ENCODE results near the gene PER3. TPM values are rescaled to one million over a fixed set of nuclear protein-coding genes. Genes with fewer than 3 reads are reported as not detected.

PER3 gene
- total and polyA plus RNA-seq, 3 donors from 2014 or later = 15.4 to 40.8 (median 32.7) TPM

DNA sequence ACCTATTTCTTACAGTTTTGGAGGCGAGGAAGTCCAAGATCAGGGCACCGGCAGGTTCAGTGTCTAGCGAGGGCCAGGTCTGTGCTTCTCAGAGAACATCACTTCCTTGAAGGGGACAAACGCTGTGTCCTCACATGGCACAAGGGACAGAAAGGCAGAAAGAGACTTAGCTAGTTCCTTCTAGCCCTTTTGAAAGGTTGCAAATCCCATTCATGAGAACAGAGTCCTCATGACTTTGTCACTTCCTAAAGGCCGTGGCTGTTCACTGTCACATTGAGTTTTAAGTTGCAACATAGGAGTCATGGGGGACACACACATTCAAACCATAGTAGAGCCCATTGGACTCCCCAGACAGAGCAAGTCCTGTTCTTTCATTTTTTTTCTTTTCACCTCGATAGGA, 27.4 kb downstream of the PER3 start:
- no peaks in the 10 kb centered on the region for H3K9me3 ChIP-seq
- no peaks in the 10 kb centered on the region for H3K27me3 ChIP-seq
- no peaks in the 10 kb centered on the region for H3K36me3 ChIP-seq (ENCODE audit: low read depth, missing control alignments)
- no peaks in the 10 kb centered on the region for H3K4me1 ChIP-seq
- intact Hi-C loops (cut with DNase I; ENCODE audit: low total_unique reads) = no loop called here
- H3K27ac ChIP-seq = no peak overlapping the region
- H3K4me3 ChIP-seq = no peak overlapping the region
- no peak for TF ChIP-seq POLR2A (IDR thresholded peaks at IDR 0.05)
- 93 to 97% methylated on average over 6 of the region's 6 CpGs for WGBS, 2 donors
- DNase-seq = no peak

DNA sequence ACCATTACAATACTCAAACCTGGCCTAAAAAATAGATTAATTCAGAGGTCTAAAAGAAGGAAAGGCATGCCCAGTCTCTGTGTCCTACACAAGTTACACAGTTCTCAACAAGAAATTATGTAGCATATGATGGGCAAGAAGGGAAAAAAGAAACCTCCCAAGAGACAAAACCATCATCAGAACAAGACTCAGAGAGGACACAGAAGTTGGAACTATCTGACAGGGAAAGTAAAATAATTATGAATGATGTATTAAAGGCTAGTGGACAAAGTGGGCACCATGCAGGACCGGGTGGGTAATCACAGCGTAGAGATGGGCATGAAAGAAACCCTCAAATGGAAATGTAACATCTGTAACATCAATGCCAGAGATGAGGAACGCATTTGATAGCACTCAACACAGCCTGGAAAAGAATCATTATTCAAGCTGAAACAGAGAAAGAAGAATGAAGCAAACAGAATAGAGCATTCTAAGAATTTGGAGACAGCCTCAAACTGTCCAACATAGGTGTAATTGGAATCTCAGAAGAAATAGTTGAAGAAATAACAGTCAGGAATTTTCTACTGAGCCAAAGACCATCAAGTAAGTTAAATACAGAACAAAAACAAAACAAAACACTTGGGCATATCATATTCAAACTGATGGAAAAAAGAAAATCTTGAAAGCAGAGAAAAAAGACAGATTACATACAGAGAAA, 29.7 kb downstream of the PER3 start:
- H3K36me3 ChIP-seq (ENCODE audit: low read depth, missing control alignments) = no peaks in the 10 kb centered on the region
- H3K4me1 ChIP-seq = no peaks in the 10 kb centered on the region
- H3K27me3 ChIP-seq = no peaks in the 10 kb centered on the region
- TF ChIP-seq, protein P1, sequence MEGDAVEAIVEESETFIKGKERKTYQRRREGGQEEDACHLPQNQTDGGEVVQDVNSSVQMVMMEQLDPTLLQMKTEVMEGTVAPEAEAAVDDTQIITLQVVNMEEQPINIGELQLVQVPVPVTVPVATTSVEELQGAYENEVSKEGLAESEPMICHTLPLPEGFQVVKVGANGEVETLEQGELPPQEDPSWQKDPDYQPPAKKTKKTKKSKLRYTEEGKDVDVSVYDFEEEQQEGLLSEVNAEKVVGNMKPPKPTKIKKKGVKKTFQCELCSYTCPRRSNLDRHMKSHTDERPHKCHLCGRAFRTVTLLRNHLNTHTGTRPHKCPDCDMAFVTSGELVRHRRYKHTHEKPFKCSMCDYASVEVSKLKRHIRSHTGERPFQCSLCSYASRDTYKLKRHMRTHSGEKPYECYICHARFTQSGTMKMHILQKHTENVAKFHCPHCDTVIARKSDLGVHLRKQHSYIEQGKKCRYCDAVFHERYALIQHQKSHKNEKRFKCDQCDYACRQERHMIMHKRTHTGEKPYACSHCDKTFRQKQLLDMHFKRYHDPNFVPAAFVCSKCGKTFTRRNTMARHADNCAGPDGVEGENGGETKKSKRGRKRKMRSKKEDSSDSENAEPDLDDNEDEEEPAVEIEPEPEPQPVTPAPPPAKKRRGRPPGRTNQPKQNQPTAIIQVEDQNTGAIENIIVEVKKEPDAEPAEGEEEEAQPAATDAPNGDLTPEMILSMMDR (IDR thresholded peaks at IDR 0.05) = no peak
- H3K9me3 ChIP-seq = no peaks in the 10 kb centered on the region
- DNase-seq = no peak
- 97 to 98% methylated on average over 3 of the region's 3 CpGs for WGBS, 2 donors
- H3K27ac ChIP-seq = no peak overlapping the region
- H3K4me3 ChIP-seq = no peak overlapping the region
- intact Hi-C loops (cut with DNase I; ENCODE audit: low total_unique reads) = no loop called here

DNA sequence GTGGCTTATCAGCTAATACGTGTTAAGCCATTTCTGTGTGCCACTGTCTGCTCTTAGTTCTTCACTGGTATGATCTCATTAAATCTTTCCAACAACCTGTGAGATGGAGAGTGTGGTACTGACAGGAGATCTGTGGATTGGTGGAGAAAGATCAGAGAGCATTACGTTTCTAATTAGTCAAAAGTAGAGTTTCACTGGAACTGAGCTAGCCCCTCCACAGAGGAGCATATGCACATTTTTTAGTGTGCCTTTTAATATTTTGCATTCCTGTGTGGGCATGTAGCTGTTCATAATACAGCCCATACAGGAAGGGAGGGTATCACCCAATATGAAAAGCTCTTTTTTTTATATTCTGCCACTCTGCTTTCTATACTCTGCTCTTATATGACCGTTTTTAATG, 37.2 kb downstream of the PER3 start:
- H3K36me3 ChIP-seq (ENCODE audit: low read depth, missing control alignments) = no peaks in the 10 kb centered on the region

DNA sequence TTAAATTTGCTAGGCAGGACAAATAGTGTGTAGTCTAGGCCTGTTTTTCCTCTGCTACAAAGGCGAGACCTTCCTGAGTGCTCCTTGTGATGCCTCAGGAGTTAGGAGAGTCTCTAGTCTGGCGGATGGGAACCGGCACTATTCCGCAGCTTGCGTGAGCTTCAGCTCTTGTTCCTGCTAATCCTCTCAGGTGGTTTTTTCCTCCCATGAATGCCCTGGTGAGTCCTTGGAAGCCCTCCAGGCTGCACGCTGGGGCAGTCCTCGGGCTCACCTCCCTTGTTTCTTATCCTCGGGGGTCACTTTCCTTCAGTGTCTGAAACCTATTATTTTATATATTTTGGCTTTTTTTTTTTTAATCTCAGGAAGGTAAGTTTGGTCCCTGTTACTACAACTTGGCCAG, 40.6 kb downstream of the PER3 start:
- no peaks in the 10 kb centered on the region for H3K4me1 ChIP-seq
- H3K27ac ChIP-seq = no peak overlapping the region
- no peak for TF ChIP-seq POLR2A (IDR thresholded peaks at IDR 0.05)
- TF ChIP-seq, protein P1 (IDR thresholded peaks at IDR 0.05) = no peak
- H3K27me3 ChIP-seq = no peaks in the 10 kb centered on the region
- no peak for DNase-seq
- no peaks in the 10 kb centered on the region for H3K9me3 ChIP-seq
- H3K36me3 ChIP-seq (ENCODE audit: low read depth, missing control alignments) = no peaks in the 10 kb centered on the region
- intact Hi-C loops (cut with DNase I; ENCODE audit: low total_unique reads) = no loop called here
- WGBS, 2 donors = 94 to 95% methylated on average over 8 of the region's 8 CpGs
- H3K4me3 ChIP-seq = no peak overlapping the region

More for the DNA sequence above, 37.2 kb downstream of the PER3 start:
- no peaks in the 10 kb centered on the region for H3K9me3 ChIP-seq
- no peaks in the 10 kb centered on the region for H3K4me1 ChIP-seq
- intact Hi-C loops (cut with DNase I; ENCODE audit: low total_unique reads) = no loop called here
- no peak for TF ChIP-seq POLR2A (IDR thresholded peaks at IDR 0.05)
- TF ChIP-seq, protein P1 (IDR thresholded peaks at IDR 0.05) = no peak
- no peaks in the 10 kb centered on the region for H3K27me3 ChIP-seq
- DNase-seq = no peak
- no peak overlapping the region for H3K27ac ChIP-seq
- WGBS, 2 donors = 70 to 89% methylated on average over 3 of the region's 3 CpGs
- no peak overlapping the region for H3K4me3 ChIP-seq

DNA sequence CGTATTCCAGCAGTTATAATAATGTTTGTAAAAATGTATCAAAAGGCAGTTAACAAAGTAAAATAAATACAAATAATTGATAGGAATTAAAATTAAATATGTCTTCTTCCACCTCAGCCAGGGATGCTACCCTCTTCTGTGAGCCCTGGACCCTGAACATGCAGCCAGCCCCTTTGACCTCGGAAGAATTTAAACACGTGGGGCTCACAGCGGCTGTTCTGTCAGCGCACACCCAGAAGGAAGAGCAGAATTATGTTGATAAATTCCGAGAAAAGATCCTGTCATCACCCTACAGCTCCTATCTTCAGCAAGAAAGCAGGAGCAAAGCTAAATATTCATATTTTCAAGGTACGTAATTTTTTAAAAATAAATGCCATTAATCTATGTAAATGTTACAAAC, 42.3 kb downstream of the PER3 start:
- no peaks in the 10 kb centered on the region for H3K4me1 ChIP-seq
- no peak for DNase-seq
- no peaks in the 10 kb centered on the region for H3K36me3 ChIP-seq (ENCODE audit: low read depth, missing control alignments)
- TF ChIP-seq POLR2A (IDR thresholded peaks at IDR 0.05) = no peak
- TF ChIP-seq, protein P1 (IDR thresholded peaks at IDR 0.05) = no peak
- no peaks in the 10 kb centered on the region for H3K27me3 ChIP-seq
- intact Hi-C loops (cut with DNase I; ENCODE audit: low total_unique reads) = no loop called here
- H3K27ac ChIP-seq = no peak overlapping the region
- 63 to 70% methylated on average over 7 of the region's 7 CpGs for WGBS, 2 donors
- no peak overlapping the region for H3K4me3 ChIP-seq
- no peaks in the 10 kb centered on the region for H3K9me3 ChIP-seq
